ENCODE measurements around the gene FRMD4B.

DNA sequence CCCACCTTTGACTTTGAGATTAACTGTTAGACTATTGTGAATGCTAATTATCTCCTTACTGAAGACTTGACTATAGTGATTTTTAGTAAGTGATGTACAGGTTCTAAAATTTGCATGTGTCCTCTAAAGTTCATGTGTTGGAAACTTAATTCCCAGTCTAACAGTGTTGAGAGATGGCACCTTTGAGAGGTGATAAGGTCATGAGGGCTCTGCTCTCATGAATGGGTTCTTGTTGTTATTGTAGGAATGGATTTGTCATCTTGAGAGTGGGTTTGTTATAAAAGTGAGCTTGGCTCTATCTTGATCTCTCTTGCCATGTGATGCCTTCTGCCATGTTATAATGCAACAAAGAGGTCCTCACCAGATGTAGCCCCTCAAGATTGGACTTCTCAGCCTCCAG lies 244.6 kb downstream of the FRMD4B start:
- TF ChIP-seq POLR2A (IDR thresholded peaks at IDR 0.05): no peak
- no peak for TF ChIP-seq POLR2AphosphoS5 (IDR thresholded peaks at IDR 0.05)
- TF ChIP-seq, protein P1, sequence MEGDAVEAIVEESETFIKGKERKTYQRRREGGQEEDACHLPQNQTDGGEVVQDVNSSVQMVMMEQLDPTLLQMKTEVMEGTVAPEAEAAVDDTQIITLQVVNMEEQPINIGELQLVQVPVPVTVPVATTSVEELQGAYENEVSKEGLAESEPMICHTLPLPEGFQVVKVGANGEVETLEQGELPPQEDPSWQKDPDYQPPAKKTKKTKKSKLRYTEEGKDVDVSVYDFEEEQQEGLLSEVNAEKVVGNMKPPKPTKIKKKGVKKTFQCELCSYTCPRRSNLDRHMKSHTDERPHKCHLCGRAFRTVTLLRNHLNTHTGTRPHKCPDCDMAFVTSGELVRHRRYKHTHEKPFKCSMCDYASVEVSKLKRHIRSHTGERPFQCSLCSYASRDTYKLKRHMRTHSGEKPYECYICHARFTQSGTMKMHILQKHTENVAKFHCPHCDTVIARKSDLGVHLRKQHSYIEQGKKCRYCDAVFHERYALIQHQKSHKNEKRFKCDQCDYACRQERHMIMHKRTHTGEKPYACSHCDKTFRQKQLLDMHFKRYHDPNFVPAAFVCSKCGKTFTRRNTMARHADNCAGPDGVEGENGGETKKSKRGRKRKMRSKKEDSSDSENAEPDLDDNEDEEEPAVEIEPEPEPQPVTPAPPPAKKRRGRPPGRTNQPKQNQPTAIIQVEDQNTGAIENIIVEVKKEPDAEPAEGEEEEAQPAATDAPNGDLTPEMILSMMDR (IDR thresholded peaks at IDR 0.05): no peak
